Measurements from ENCODE around the gene ATP9A. TPM values are rescaled to one million over a fixed set of nuclear protein-coding genes. Genes with fewer than 3 reads are reported as not detected.
"Not testable (repeated sequence)": the region's sequence is repeated elsewhere in the genome, so short reads cannot be mapped to it uniquely, and the experiment has no call there.

Gene ATP9A
- total RNA-seq, 4 donors from 2014 or later: 17.6 to 28.2 (median 19.5) TPM

DNA sequence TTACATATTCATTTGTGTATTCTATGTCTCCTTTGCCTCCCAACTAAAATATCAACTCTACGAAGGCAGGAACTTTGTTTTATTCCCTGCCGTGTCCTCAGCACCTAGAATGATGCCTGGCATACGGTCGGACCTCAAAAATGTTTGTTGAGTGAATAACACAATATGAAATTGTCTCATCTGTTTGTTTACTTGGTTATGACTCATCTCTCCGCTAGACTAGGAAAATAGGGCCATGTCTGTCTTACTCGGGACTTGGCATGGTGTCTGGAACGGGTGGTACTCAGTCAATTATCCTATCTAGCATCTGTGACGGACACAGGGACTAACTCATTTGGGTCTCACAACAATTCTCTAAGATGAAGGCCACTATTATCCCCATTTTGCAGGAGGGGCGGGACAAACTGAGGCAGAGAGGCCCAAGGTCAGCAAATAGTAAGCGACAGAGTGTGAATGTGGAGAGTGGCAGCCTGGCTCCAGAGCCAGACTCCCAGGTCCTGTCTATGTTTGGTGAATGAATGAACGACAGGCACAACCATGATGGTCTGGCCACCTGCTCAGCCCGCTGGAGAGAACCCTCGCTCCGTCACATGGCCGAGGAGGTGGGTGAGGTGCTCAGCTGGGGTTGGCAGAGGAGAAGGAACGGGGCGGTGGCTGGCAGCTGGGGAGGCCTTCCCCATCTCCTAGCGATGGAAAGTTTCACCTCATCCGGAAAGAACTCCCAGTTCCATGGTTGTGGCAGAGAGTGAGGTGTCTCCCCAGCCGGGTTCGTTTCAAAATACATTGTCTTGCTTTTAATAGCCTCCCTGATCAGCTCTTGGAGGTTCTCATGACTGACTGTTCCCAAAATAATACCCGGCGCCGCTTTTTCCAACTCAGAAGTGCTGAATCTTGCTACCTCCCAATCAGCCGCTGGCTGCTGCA, 198.1 kb downstream of the ATP9A start:
- Histone ChIP-seq H3K9me3 (peaks cover 0 to 5% (median 0%) of the 10 kb centered on the region in 3 donors), H3K36me3 (no peaks in the 10 kb centered on the region), H3K27ac (peak overlapping the region in 1 of 4 donors; percentile 37), H3K4me3 (no peak overlapping the region), H3K27me3 (peaks cover 0 to 19% (median 0%) of the 10 kb centered on the region in 4 donors), H3K4me1 (peaks cover 5 to 36% (median 8%) of the 10 kb centered on the region in 3 donors)
- TF ChIP-seq, protein P1, sequence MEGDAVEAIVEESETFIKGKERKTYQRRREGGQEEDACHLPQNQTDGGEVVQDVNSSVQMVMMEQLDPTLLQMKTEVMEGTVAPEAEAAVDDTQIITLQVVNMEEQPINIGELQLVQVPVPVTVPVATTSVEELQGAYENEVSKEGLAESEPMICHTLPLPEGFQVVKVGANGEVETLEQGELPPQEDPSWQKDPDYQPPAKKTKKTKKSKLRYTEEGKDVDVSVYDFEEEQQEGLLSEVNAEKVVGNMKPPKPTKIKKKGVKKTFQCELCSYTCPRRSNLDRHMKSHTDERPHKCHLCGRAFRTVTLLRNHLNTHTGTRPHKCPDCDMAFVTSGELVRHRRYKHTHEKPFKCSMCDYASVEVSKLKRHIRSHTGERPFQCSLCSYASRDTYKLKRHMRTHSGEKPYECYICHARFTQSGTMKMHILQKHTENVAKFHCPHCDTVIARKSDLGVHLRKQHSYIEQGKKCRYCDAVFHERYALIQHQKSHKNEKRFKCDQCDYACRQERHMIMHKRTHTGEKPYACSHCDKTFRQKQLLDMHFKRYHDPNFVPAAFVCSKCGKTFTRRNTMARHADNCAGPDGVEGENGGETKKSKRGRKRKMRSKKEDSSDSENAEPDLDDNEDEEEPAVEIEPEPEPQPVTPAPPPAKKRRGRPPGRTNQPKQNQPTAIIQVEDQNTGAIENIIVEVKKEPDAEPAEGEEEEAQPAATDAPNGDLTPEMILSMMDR (IDR thresholded peaks at IDR 0.05): no peak
- TF ChIP-seq POLR2A (IDR thresholded peaks at IDR 0.05): no peak
- intact Hi-C loops (cut with DNase I): no loop called here
- 74 to 83% methylated on average over 21 to 22 of the region's 25 CpGs for WGBS, 2 donors
- no peak for DNase-seq

DNA sequence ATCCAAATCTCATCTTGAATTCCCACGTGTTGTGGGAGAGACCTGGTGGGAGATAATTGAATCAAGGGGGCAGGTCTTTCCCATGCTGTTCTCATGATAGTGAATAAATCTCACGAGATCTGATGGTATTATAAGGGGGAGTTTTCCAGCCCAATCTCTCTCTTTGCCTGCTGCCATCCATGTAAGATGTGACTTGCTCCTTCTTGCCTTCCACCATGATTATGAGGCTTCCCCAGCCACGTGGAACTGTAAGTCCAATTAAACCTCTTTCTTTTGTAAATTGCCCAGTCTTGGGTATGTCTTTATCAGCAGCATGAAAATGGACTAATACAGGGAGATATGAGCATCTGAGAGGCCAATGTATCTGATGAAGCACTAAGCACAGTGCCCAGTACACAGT, 199.7 kb downstream of the ATP9A start:
- H3K36me3 ChIP-seq; intact Hi-C loops (cut with DNase I); H3K27ac ChIP-seq; DNase-seq; H3K9me3 ChIP-seq; H3K4me3 ChIP-seq: not testable (repeated sequence)
- Histone ChIP-seq H3K4me1 (peaks cover 3 to 35% (median 4%) of the 10 kb centered on the region in 3 donors), H3K27me3 (peaks cover 0 to 27% (median 0%) of the 10 kb centered on the region in 4 donors)
- 79 to 80% methylated on average over 3 of the region's 3 CpGs for WGBS, 2 donors

DNA sequence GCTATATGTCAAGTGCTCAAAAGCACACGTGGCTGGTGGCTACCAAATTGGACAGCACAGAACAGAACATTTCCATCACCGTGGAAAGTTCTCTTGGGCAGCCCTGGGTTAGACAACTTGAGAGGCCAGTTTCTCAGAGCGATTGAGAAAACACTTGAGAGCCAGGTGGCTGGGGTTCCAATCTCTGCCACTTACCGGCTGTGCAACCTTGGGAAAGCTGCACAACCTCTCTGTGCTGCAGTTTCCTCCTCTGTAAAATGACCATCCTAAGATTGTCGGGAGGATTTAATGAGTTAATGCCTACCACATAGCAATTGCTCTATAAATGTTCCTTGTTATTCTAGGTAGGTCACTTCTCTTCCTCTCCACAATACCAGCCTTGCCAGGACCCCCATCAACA, 200.6 kb downstream of the ATP9A start:
- no peak for DNase-seq
- H3K4me1 ChIP-seq: peaks cover 0 to 37% (median 8%) of the 10 kb centered on the region in 3 donors
- H3K27ac ChIP-seq: no peak overlapping the region
- TF ChIP-seq POLR2A (IDR thresholded peaks at IDR 0.05): no peak
- TF ChIP-seq, protein P1 (IDR thresholded peaks at IDR 0.05): no peak
- intact Hi-C loops (cut with DNase I): no loop called here
- peaks cover 0 to 36% (median 0%) of the 10 kb centered on the region in 4 donors for H3K27me3 ChIP-seq
- no peak overlapping the region for H3K4me3 ChIP-seq
- H3K36me3 ChIP-seq: no peaks in the 10 kb centered on the region
- WGBS, 2 donors: 80 to 83% methylated on average over 5 of the region's 5 CpGs
- H3K9me3 ChIP-seq: no peaks in the 10 kb centered on the region

DNA sequence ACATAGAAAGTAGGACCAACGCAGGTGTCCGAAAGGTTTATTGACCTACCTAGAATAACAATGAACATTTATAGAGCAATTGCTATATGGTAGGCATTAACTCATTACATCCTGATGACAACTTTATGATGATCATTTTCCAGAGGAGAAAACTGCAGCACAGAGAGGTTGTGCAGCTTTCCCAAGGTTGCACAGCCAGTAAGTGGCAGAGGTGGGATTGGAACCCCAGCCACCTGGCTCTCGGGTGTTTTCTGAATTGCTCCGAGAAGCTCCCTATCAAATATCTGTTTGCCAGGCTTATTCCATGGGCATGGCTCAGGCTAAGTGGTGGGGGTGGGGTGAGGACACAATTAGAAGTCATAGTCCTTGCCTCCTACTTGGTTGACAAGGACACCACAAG, 201.6 kb downstream of the ATP9A start:
- no peaks in the 10 kb centered on the region for H3K36me3 ChIP-seq
- H3K9me3 ChIP-seq: no peaks in the 10 kb centered on the region
- H3K27ac ChIP-seq: no peak overlapping the region
- H3K4me1 ChIP-seq: peaks cover 9 to 48% (median 18%) of the 10 kb centered on the region in 3 donors
- 88 to 89% methylated on average over 4 of the region's 4 CpGs for WGBS, 2 donors
- peaks cover 0 to 46% (median 5%) of the 10 kb centered on the region in 4 donors for H3K27me3 ChIP-seq
- intact Hi-C loops (cut with DNase I): no loop called here
- no peak overlapping the region for H3K4me3 ChIP-seq
- no peak for DNase-seq
- TF ChIP-seq POLR2A (IDR thresholded peaks at IDR 0.05): no peak
- TF ChIP-seq, protein P1 (IDR thresholded peaks at IDR 0.05): no peak

DNA sequence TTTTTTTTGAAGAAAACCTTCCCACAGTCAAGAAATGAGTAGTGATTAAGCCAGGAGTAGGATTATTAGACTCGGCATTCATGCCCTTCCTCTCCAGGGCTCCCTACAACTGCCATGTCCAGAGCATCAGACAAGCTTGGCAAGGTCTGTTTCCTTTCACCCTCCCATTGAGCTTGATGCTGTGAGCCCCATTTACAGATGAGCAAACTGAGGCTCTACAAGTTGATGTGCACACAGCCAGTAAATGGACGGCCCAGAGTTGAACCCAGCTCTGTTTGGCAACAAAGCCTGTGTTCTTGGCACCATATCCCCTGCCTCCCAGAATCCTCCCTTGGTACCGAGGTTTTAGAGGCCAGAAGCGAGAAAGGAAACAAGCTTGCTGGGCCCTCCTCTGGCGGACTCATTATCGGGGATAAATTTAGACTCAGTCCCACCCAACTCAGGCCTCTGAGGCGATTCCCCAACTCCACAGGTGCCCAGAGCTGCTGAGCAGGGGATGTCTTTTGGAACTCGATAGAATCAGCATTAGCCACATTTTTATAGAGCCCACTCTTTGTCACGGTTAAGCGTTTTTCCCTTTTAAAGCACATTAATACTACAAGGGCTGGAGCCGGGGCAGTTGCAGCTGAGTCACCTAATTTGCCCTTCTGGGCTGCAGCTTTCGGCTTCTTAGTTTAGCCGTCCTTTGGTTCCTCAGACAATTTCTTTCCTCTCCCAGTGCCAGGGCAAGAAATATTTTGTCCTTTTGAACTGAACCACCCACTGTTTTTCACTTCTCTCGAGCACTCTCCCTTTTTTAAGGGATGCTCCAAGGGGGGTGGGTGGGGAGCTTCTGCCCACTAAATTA, 202.7 kb downstream of the ATP9A start:
- peaks cover 16 to 52% (median 27%) of the 10 kb centered on the region in 3 donors for H3K4me1 ChIP-seq
- H3K4me3 ChIP-seq: no peak overlapping the region
- DNase-seq: no peak
- H3K36me3 ChIP-seq: no peaks in the 10 kb centered on the region
- H3K27me3 ChIP-seq: peaks cover under 1 to 57% (median 5%) of the 10 kb centered on the region in 4 donors
- H3K9me3 ChIP-seq: no peaks in the 10 kb centered on the region
- no peak for TF ChIP-seq POLR2A (IDR thresholded peaks at IDR 0.05)
- TF ChIP-seq, protein P1 (IDR thresholded peaks at IDR 0.05): no peak
- 40 to 43% methylated on average over 13 to 14 of the region's 14 CpGs for WGBS, 2 donors
- intact Hi-C loops (cut with DNase I): no loop called here
- peak overlapping the region in 3 of 4 donors; percentile 47 to 51 (median 49) for H3K27ac ChIP-seq
